Iris pigment epithelial cell (primary cell): ENCODE measurements around the gene AGFG1.

Experiments used
- DNase-seq: peaks from one replicate; pipeline ENCODE4 v3.0.0-alpha.2; 2011; ENCODE audit warnings: low read depth

The AGFG1 gene

DNA sequence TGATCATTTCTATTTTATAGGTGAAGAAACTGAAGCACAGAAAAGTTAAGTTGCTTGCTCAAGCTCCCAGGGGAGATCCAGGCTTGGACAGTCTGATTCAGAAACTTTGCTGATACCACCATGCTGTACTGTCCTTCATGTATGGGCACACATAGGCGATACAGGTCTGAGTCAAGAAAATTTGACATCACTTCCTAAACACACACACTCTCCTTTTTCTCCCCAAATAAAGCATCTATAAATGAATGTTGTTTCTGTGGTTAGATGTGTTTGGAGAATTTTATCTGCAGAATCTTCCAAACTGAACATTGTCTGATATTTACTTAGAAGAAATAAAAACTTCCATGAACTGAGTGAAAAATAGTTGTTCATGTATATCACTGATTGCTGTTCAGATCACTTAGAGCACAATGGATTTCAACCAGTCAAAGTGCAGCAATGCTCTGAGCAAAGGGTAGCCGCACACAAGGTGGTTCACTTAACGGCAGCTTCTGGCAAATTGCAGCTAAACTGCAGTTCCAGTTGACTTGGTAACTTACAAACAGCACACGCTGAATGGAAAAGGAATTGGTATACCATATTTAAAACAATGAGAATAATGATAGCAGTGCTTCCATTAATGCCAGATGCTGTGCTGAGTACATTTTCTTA lies 10.0 kb upstream of the AGFG1 start:
- DNase-seq: no peak

GRCh38 chr2:227462462-227462951 lies 9.4 kb upstream of the AGFG1 start:
- DNase-seq: peak; percentile 40

- DNase-seq: no peak
Observed at GRCh38 chr2:227462972-227463931, 8.7 kb upstream of the AGFG1 start.

DNA sequence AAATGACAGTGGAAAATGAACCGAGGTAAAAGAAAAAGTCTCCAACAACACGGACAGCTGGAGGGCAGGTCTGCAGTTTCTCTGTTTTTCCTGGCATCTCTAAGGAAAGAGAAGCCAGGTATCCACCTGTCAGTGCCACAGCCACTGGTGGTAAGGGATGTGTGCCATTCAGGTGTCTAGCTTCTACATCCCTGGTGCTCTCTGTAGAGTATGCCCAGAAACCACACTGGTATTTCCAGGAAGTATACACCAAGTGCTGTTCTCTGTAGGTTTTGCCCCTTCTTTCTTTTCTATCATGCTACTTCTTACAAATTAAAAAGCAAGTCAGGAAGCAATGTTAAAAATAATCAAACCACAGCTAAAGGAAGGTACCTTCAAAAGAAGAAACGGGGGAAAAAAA lies 7.6 kb upstream of the AGFG1 start:
- DNase-seq: no peak

- no peak for DNase-seq
Observed at GRCh38 chr2:227464851-227465250, 7.1 kb upstream of the AGFG1 start.

DNA sequence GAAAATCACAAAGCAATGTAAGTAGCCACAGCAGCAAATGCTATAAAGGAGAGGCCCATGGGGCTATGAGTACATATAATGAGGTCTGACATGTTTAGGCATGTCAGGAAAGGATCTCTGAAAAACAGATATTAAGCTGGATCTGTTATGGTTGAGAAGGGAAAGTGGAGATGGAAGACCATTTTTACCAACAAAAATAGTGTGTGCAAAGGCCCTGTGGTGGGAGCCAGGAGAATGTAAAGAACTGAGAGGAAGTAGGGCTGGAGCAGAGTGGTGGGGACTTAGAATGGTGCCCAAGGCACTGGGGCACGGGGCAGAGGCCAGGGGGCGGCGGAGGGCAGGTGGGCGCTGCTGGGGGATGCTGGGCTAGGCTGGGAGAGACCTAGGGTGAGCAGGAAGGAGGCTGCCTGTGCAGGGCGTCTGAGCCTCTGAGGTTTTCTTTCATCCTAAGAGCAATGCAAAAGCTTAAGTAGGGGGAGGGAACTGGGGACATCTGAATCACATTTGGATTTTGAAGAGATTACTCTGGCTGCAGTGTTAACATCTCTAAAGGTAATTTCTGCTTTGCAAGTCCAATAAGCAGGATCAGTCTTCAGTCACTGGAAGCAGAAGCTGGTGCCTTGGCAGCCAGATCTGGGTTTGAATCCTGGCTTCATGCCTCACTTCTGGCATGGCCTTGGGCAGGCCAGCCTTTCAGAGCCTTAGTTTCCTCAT lies 4.9 kb upstream of the AGFG1 start:
- no peak for DNase-seq

GRCh38 chr2:227471412-227471811 lies 544 bp upstream of the AGFG1 start:
- DNase-seq: no peak

DNA sequence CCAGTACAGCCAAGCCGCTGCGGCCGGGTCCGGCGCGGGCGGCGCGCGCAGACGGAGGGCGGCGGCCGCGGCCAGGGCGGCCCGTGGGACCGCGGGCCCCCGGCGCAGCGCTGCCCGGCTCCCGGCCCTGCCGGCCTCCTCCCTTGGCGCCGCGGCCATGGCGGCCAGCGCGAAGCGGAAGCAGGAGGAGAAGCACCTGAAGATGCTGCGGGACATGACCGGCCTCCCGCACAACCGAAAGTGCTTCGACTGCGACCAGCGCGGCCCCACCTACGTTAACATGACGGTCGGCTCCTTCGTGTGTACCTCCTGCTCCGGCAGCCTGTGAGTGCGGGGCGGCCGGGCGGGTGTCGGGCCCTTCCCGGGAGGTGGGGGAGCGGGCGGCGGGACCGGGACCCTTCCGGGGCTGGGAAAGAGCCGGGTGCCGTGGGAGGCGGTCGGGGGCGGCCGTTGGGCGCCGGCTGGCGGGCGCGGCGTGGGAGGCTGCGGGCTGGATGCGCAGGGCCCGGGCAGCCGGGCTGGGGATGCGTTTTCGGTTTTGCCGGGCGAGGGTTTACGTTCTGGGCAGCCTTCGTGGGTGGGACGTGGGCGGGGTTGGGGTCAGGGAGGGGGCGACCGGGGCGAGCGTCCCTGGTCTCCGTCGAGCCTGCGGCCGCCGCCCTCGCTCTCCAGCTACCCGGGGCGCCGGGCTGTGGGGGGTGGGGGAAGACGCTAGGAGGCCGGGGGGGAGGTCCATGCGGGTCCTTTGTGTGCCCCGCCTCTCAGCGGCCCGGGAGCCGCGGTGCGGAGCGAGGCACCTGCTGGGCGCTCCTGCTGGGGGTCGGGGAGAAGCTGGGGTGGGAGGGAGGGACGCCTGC lies 537 bp downstream of the AGFG1 start:
- DNase-seq: peak; percentile 65

GRCh38 chr2:227473122-227473461 lies 1.1 kb downstream of the AGFG1 start:
- DNase-seq: no peak

- no peak for DNase-seq
Observed at GRCh38 chr2:227473806-227474205, 1.9 kb downstream of the AGFG1 start.

DNA sequence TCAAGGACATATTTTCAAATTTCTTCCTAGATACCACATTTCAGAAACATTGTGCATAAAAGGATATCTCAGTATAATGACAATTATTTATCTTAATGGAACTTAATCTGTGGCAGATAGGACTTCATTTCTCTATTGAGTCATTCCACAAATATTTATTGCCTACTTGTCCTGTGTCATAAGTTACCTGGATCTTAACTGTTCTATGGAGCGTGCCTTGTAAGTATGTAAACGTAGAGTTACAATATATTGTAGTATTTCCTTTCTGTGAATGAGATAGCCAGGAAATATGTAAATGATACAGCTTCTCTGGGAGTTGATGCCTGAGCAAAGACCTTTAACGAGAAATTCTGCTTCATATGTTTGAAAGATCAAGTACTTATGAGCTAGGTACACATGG lies 2.5 kb downstream of the AGFG1 start:
- peak; percentile 32 for DNase-seq

- peak; percentile 39 for DNase-seq
Observed at GRCh38 chr2:227477291-227477690, 5.3 kb downstream of the AGFG1 start.

DNA sequence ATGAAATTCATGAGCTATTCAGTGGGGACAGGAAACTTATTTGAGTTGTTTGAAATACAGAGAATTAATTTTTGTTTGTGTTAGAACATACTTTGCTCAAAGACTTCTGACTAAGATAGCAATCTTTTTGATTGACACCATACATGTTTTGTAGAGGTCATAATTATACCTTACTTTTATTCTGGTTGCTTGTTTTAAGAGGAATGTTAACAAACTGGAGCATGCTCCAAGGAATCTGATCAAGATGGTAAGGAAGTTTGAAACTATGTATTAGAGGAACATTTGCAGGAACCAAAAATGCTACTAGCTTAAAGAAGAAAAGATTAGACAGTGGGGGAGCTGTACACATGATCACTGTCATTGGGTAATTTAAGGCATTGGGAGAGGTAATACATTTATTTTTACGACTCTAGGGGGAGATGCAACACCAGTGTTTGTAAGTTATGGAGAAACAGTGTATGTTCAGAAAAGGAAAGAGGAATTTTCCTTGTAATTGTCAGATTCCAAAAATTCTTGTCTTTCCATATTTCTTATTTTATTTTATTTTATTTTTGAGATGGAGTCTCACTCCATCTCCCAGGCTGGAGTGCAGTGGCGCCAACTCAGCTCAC lies 8.0 kb downstream of the AGFG1 start:
- DNase-seq: peak; percentile 55

DNA sequence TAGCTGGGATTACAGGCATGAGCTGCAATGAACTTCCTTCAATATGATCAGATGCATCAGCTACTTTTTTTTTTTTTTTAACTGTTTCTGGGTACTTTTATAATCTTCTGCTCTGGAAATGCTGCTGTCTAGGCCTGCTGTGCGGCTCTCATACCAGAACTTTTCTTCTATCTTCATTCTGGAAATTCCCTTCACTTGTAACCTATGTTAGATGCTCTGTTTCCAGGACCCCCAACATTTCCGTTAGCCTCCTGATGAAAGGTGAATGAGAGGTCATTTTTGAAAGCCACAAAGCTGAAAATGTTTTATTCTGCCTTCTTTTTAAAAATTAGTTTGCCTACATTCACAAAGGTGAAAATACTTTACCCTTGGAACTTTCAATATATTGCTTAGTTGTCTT lies 8.6 kb downstream of the AGFG1 start:
- no peak for DNase-seq

- DNase-seq: peak; percentile 55
Observed at GRCh38 chr2:227482638-227483340, 10.8 kb downstream of the AGFG1 start.

DNA sequence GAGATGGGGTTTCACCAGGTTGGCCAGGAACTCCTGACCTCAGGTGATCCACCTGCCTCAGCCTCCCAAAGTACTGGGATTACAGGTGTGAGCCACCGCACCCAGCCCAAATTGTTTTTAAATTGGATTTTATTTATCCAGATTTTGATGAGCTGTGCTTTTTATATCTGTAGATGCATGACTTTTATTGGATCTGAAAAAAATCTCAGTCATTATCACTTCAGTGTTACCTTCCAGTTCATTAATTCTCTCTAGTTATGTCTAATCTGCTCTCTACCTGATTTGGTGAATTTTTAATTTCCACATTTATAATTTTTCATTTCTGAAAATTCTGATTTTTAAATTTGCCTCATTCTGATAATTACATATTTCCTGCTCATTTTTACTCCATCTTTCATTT lies 13.5 kb downstream of the AGFG1 start:
- no peak for DNase-seq

DNA sequence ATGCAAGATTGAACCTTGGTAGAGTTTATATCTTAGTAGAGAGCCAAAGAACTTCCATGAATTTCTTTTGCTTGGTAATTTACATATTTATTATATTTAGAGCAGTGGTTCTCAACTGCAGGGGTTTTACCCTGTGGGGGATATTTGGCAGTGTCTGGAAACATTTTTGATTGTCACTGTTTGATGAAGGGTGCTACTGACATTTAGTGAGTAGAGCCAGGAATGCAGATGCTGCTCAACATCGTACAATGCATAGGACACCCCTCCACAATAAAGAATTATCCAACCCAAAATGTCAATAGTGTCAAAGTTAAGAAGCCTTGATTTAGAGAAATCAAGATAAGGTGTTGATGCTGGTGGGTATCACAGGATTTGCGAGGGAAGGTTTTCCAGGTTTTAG lies 14.7 kb downstream of the AGFG1 start:
- DNase-seq: no peak

DNA sequence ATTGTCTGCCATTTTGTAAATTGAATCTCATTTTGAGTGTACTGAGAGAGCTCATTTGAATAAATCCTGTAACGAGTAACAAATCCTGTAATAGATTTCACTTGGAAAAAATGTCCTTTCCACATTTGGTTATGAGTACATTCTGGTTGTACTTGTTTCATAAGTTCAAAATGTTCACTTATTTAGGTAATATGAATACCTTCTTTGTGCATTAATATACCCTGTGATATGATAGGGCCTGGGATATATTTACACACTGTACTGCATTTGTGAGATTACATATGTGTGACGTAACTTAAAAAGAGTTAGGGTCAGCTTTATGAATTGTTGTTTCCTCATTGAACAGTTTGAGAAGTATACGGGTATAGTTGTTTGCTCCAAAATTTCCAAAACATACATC lies 16.1 kb downstream of the AGFG1 start:
- no peak for DNase-seq

DNA sequence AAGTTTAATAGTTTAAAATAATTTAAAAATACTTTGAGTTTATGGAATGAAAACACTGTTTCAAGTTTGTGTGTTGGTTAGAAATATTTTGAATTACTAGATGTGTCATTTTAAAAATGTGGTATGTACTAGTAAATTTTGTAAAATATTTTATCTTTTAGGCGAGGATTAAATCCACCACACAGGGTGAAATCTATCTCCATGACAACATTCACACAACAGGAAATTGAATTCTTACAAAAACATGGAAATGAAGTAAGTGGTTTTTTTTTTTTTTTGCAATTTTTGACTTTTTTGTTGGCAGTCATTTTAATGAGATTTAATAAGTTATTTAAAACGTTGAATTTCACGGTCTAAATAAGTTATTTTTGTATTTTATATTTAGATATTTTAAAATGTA lies 19.4 kb downstream of the AGFG1 start:
- DNase-seq: no peak

- no peak for DNase-seq
Observed at GRCh38 chr2:227493524-227493923, 21.6 kb downstream of the AGFG1 start.

DNA sequence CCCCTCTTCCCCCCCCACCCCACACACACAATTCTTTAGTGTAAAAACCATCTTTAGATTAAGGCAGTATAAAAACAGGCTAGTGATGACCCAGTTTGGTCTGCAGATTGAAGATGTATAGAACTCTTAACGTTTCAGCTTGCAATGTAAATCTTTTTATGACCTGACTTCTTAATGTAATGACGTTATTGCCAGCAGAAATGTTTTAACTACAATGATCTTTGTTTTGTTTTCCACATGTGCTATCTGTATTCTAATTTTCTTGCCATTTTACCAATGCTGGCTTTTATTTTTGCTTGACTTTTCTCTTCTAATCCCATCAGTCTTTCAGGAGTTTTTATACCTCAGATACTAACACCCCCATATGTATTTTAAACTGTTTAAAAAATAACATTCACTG lies 25.2 kb downstream of the AGFG1 start:
- no peak for DNase-seq
